HL-60/S4 (cell line): ENCODE measurements around the gene WASF2.
"Not testable (repeated sequence)": the region's sequence is repeated elsewhere in the genome, so short reads cannot be mapped to it uniquely, and the experiment has no call there.

Experiments
- in situ Hi-C: fragments of 300-500 bp; cut with MboI; formaldehyde crosslinking; loops from 2 replicates; pipeline ENCODE4 v1.14.3; 2022; ENCODE audit warnings: low sequenced_read_pairs

Gene WASF2

GRCh38 chr1:27428316-27429028 is 61.5 kb downstream of the WASF2 start:
- in situ Hi-C loops, result no loop called here

GRCh38 chr1:27427816-27428315 is 62.1 kb downstream of the WASF2 start:
- in situ Hi-C loops, result no loop called here

GRCh38 chr1:27427329-27427728 is 62.6 kb downstream of the WASF2 start:
- in situ Hi-C loops, result no loop called here

- in situ Hi-C loops, result no loop called here
Measured at GRCh38 chr1:27423709-27424108, 66.3 kb downstream of the WASF2 start.

GRCh38 chr1:27418326-27419185 is 71.4 kb downstream of the WASF2 start:
- in situ Hi-C loops, result no loop called here

- in situ Hi-C loops, result no loop called here
Measured at GRCh38 chr1:27417713-27418112, 72.3 kb downstream of the WASF2 start.

- in situ Hi-C loops, result no loop called here
Measured at GRCh38 chr1:27416387-27417111, 73.4 kb downstream of the WASF2 start.

- in situ Hi-C loops, result no loop called here
Measured at GRCh38 chr1:27414091-27414490, 75.9 kb downstream of the WASF2 start.

GRCh38 chr1:27413004-27413403 is 77.0 kb downstream of the WASF2 start:
- in situ Hi-C loops, result no loop called here

- in situ Hi-C loops, result no loop called here
Measured at GRCh38 chr1:27412502-27412901, 77.5 kb downstream of the WASF2 start.

- in situ Hi-C loops, result no loop called here
Measured at GRCh38 chr1:27410709-27411108, 79.3 kb downstream of the WASF2 start.

GRCh38 chr1:27409669-27410068 is 80.3 kb downstream of the WASF2 start:
- in situ Hi-C loops, result no loop called here

- in situ Hi-C loops, result no loop called here
Measured at GRCh38 chr1:27408151-27408550, 81.8 kb downstream of the WASF2 start.

- in situ Hi-C loops, result not testable (repeated sequence)
Measured at GRCh38 chr1:27406791-27407190, 83.2 kb downstream of the WASF2 start.

GRCh38 chr1:27406362-27406680 is 83.6 kb downstream of the WASF2 start:
- in situ Hi-C loops, result no loop called here

- in situ Hi-C loops, result not testable (repeated sequence)
Measured at GRCh38 chr1:27405598-27406361, 84.2 kb downstream of the WASF2 start.

GRCh38 chr1:27405074-27405473 is 84.9 kb downstream of the WASF2 start:
- in situ Hi-C loops, result no loop called here

- in situ Hi-C loops, result no loop called here
Measured at GRCh38 chr1:27403931-27404330, 86.0 kb downstream of the WASF2 start.

- in situ Hi-C loops, result no loop called here
Measured at GRCh38 chr1:27403065-27403726, 86.8 kb downstream of the WASF2 start.

GRCh38 chr1:27402349-27402754 is 87.6 kb downstream of the WASF2 start:
- in situ Hi-C loops, result no loop called here
